ENCODE measurements around the gene GPR61.

GPR61 gene

DNA sequence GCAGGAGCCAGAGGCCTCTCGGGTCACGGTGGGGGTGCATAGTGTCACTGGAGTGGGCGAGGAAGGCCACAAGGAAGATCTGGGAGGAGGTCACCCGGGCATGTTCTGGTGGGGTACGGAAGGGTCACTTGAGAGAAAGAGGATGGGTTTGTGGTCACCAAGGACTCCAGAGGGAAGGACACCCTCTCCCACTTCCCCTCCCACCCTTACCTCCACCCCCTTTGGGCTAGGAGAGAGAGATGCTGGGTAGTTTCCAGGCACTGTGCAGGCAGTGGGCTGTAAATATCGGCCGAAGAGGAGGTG is 30.8 kb upstream of the GPR61 start:
- no peak for DNase-seq (ENCODE audit: low spot score)

DNA sequence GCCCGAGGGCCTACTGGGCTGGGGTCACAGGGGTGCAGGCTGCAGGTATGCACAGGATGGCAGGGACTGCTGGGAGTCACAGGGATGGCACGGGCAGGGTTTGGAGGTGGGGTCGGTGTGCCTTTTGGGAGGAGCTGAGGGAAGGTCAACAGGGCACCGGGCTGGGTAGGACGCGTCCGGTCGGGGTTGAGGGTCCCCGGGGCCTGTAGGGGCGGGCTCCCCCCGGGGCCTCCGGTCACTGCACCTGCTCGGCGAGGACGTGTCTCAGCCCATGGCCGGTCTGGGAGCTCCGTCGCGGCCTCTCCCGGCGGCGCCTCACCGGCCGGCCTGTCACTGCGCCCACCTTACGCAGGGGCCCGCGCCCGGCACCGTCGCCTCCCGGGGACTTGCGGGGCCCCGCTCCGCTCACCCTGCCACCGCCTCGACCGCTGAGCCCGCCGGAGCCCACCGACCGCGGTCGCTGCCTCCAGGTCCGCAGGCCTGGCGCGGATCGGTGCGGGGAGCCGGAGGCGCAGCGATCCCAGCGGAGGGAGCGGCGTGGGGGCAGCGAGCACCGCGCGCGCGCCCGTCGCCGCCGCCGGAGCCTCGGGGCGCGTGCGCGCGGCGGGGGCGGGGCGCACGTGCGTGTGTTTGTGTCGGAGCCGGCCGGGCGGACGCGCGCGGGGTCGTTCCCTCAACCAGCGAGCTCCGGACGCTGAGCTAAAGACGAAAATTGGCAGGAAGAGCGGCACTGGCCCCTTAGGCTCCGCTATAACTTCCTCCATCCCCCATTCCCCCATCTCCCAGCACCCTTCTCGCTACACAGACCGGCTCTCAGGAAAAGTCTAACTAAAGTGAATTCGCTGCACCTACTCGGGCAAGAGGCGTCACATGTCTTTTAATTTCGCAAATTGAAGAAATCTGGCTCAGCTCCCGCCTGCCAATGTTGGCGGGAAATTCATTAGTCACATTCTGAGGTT is 30.2 kb upstream of the GPR61 start, which contains the start of gene AMIGO1:
AMIGO1 (minus strand) TSS at position 552 of the 959 bp plus-strand sequence. CDS start 815 bp downstream, outside the sequence.
- DNase-seq (ENCODE audit: low spot score), result peak; percentile 31

DNA sequence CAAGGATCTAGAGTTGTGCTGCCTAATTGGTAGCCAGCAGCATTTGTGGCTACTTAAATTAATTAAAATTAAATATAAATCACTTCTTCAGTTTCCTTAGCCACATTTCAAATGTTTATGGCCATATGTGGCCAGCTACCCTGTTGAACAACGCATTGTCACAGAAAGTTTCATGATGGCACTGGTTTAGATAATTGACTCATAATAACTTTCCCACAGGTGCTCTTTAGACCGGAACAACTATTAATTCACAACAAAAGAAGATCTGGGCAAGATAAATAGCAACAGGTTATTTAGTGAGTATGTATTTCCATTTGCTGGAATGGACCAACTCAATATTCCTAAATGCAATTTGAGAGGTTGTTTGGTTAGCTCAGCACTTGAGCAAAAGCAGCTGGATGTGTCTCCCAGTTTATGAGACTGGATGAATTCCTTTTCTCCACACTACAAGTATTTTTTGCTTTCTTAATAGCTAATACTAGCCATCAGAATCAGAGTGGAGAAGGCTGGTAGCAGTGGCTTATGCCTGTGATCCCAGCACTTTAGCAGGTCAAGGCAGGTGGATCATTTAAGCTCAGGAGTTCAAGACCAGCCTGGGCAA is 26.5 kb upstream of the GPR61 start:
- no peak for DNase-seq (ENCODE audit: low spot score)

DNA sequence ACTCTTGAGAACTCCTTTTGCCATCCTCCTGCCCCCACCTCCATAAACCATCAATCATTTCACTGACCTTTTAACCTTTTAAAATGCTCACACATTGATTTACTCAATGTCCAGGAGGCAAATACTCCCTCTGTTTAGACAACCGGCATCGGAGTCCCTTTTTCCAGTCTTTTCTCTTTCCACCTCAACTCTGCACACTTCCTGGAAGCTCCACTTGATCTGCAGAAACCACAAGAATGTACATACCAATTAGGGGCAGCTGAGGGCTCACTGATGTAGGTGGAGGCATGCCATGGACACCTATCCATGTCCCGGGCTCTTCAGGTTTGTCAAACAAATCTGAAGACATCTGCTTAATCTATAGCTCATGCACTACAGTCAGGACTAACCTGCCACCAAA is 24.8 kb upstream of the GPR61 start:
- DNase-seq (ENCODE audit: low spot score), result peak; percentile 32

DNA sequence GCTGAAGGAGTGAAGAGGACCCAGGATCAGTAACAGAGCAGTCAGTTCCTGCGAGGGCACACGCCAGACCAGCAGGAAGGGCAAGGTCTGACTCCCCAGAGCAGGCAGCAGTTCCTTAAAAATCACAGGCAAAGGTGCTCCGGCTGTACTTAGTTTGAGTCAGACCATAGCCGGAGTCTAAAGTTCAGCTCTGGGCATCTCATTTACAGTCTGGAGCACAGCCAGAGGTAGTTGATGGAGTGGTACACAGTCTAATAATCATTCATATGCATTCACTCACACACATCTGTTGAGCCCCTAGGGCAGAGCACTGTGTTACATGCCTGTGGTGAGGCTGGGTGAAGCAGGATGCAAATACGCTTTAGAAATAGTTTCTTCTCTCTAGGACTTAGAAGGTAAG is 22.8 kb upstream of the GPR61 start:
- no peak for DNase-seq (ENCODE audit: low spot score)

DNA sequence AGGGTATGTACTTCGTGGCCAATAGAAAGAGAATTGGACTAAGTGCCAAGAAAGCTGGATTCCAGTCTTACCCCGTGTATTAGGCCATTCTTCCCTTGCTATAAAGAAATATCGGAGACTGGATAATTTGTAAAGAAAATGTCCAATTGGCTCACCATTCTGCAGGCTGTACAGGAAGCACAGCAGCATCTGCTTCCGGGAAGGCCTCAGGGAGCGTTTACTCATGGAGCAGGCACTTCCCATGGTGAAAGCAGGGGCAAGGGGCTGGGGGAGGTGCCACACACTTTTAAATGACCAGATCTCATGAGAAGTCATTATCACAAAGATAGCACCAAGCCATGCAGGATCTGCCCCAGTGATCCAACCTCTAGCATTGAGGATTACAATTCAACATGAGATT is 22.3 kb upstream of the GPR61 start:
- DNase-seq (ENCODE audit: low spot score), result no peak

DNA sequence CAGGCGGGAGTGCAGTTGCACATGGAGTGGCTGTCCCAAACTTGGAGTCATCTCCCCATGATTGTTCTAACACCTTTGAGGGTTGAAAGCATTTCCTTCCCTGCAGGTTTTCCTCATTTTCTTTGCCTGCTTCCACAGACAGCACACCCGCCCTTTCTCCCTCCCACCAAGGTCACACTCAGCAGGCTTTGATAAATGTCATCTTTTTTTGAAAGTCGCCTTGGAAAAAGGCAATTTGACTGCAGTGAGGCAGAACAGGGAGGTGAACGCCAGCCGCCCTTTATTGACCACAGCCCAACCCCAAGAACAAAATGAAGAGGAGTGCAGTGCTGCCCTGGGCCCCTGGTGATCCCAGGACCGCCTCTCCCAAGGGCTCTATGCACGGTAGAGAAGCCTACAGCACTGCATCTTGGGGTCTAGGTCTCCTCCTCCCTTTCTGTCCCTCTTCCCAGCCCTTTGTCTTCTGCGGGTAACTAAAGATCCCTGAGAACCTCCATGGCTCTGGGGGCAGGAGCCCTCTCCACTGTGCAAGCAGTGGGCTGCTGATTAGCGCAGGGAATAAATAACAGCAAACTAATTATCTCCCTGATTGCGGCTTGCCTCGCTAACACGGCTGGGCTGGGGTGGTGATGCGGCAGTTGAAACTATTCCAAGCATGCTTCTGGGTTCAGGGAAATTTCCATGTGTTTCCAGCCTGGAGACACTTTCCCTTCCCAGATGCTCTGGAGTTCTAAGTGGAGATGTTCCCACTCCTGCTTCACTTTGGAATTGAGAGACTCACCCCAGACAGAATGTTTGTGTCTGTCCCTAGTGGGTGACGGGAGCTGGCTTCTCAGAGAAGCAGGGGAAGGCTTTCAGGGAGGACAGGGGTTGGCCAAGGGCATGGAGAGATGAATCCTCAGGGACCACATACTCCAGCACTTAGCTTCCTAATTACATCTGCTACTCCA is 18.4 kb upstream of the GPR61 start:
- DNase-seq (ENCODE audit: low spot score), result no peak

DNA sequence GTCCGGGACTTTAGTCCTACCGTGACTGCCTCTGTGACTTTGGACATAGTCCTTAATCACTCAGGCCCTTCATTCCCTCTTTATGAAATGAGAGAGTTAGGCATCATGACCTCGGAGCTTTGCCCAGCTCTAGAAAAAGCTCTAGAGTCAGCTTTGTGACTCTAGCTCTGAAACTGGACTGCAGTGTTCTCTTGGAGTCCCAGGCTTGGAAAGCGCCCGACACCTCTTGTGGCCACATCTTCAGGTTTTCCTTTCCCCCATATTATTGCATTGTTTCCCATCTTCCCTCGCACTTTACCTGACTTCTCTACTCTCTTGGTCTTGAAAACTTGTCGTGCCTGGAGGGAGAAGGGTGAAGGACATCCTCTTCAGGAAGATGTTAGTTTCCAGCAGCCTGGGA is 17.6 kb upstream of the GPR61 start:
- DNase-seq (ENCODE audit: low spot score), result no peak

DNA sequence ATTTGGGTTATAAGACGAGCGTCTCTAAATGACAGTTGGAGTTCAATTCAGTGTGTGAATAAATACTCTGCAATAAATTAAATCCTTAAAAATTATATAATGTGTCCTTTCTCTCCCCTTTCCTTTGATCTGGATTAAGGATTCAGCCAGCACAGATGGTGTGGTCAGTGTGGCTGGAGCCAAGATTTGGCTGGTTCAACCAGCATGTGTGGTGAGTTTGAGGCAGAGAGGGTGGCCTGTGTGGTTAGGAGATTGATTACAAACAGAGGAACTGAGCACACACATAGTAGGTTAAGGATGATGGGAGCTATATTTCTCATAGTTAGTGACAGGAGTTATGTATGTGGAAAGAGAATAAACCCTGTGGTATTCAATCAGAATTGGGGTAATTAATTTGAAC is 16.0 kb upstream of the GPR61 start:
- DNase-seq (ENCODE audit: low spot score), result no peak

DNA sequence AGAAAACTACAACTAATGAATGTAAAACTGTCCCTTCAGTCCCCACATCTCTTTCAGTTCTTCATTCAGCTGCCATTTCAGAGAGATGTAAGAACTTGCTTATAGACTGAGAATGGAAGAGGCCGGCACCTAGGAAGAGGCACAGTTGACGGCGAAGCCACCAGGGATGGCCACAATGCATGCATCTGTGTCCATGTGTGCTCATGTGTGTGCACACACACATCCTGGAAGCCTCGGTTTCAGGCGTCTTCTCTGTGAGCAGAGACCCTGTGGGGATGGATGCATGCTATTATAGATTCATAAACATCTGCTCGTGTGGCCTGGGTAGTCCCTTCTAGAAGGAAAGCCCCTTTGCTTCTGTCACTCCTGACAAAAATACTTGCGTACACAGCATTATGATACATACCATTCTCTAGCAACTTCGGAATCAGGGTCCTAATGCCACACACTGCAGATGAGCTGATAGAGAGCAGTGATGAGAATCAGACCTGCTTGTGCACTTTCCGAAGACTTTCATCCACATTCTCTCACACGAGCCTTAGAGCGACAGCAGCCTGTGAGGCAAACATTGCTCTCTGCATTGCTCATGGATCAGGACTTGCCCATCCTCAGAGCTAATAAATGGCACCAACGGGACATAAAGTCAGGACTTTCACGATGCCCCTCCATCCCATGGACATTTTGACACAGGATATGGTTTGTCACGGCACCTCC is 12.4 kb upstream of the GPR61 start:
- DNase-seq (ENCODE audit: low spot score), result no peak

DNA sequence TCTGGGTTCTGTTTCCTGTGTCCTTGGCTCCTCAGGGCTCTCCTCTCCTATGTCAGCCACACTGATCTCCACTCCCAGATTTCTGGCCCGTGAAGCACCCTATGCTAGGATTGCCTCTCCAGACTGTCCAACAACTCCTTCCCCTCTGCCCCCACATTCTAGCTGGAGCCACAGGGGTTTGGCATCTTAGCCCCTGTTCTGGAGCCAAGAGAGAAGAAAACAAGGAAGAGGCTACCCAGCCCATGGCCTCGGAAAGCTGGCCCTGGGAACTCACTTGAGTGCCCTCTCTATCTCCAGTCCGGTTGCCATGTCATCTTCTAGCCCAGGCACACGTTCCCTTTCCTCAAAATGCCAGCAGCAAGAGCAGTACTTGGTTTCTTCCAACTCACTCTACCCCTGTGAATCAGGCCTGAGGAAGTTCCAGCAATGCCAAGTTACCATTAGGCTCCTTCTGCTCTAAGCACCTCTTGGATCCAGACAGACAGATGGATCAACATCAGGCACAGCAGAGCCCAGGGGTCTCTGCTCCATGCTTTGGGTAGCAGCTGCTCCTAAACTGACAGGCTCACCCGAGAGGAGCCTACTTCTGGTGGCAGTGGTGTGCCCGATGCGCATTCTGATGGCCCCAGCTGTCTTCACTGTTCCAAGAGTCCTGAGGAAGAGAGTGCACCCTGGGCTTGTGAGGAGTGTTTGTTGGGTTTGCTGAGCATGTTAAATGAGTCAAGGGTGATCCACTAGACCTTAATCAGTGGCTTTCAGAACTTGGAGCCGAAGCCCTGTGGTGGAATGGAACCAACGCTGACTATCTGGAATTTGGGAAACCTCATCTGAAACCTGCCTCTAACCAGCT is 11.6 kb upstream of the GPR61 start:
- DNase-seq (ENCODE audit: low spot score), result no peak

DNA sequence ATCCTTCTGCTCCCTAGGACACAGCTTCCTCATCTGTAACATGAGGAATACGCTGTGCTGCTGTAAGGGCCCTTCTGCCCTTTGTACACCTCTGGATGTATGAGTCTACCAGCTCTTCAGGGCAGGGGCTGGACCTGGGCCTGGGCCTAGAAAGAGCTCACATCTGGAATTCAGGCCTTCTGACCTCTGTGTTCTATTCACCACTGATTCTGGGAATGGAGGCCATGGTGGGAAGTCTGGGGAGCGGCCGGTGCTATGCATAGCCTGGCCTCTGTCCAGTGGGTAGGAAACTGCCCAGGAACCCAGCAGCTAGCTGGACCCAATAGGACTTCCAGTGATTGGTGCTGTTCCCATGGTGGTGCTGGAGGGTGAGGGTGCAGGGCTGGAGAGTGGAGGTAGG is 11.0 kb upstream of the GPR61 start:
- no peak for DNase-seq (ENCODE audit: low spot score)

DNA sequence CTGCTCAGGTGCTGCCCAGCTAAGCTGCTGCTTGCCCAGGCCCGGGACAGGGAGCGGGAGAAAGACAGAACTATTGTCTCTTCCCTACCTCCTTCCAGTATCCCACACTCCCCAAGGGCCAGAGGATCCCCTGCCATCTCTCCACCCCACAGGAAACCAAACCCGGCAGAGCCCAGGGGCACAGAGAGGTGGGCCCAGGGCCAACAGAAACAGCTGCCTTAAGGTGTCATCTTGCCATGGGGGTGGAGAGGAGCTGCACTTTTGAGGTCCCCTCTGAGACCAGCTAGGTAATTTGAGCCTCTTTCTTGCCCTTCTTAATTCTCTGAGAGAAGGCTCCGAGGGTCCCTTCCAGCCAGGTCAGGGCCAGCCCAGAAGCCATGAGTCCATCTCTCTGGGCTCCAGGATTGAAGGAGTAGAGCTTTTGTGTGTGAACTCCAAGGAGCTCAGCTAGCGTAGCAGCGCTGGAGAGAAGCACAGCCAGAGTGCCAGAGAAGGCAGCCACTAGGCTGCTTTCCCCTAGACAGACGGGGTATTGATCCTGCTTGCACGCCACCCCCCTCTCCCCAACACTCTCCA is 9.7 kb upstream of the GPR61 start:
- DNase-seq (ENCODE audit: low spot score), result no peak

DNA sequence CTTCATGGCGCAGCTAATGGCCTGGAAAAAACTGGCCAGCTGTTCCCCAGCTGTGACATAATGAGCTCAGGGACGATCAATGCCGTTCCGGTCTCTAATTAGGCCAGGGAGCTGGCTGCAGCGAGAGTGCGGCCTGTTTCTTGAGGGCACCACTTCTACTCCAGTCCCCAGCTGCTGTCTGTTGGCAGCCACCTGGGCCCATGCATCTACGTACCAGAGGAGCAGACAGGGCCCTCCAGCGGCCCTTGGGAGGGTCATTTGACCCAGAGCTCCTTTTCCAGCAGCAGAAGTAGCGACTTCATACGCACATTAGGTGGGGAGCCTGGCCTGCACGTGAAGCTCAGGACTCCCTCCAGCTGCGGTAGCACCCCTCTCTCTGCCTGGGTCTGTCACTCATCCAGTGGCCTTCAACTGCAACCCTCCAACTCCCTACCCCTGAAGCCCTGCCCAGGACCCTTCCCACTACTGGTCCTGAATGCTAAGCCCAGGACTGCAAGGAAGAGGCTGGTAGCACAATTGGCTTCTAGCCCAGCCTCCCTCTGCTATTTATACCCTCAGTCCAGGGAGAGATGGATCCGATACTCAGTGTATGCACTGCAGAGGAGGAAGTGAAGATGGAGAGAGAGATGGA is 9.1 kb upstream of the GPR61 start:
- no peak for DNase-seq (ENCODE audit: low spot score)

DNA sequence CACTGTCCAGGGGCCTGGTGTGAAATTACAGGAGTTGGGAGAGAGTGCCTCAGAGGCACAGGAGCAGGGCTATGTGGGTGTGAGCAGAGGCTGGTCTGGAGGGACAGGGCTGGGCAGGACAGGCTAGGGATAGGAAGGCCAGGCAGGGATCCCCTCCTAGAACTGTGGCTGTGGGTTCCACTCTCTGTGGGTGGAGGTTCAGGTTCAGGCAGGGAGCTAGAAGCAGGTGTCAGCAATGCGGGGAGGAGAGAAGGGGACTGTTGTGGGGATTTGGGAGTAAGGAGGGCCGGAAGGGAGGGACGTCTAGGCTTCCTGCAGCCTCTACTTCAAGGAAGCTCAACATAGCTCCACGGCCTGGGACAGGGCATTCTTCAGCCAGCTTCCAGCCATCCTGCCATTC is 8.3 kb upstream of the GPR61 start:
- no peak for DNase-seq (ENCODE audit: low spot score)

DNA sequence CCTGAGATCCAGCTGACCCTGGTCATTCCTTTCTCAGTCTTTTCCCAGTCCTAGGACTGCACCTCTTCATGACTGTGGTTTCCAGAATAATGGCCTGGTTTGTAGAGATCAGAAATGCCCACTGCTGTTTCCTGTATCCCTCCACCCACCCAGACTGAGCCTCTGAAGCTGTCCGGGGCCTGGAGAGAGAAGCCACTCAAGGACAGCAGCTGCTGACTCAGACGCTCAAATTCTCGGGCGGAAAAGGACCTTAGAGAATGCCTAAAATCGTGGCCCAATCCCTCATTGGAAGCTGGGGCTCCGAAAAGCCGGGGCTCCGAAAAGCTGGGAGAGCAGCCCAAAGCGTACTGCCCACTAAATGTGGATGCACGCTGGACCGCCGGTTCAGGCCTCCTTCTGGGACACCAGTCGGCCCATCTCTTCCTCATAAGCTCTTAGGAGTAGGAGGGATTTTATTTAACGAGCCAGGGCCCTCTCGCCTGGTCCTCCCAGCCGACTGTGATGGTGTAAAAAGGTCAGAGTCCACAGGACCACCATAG is 7.8 kb upstream of the GPR61 start:
- DNase-seq (ENCODE audit: low spot score), result no peak

DNA sequence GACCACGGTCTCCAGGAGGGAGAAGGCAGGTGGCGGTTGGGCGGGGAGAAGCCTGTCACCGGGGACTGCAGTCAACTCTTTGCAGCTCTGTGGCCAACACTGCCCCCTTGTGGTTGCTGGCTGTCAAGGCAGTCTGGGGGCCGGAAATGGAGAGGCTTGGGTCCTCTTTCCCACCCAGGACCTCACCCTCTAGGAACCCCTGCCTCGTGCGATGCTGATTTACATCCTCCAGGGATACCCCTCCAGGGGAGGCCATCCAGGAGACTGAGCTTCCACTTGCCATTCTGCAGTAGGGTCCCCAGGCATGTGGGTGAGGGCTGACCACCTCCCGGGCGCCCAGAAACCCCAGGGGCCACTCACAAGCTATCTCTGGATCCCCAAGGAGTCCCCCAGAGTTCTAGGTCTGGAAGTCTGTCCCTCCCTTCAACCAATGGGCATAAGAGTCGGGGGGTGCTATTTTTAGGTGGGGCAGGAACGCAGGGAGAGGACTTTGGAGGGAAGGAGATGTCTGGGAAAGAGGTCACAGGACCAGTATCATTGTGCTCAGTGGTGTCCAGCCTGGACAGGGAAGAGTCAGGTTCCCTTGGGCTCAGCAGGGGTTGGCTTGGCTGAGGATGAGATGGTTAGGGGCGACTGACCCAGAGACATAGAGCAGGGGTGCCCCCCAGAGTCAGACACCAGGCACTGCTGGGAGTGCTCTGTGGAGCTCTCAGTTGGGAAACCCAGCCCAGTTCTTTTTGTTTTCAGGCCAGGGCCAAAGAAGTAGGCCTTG is 7.1 kb upstream of the GPR61 start:
- DNase-seq (ENCODE audit: low spot score), result peak; percentile 54

DNA sequence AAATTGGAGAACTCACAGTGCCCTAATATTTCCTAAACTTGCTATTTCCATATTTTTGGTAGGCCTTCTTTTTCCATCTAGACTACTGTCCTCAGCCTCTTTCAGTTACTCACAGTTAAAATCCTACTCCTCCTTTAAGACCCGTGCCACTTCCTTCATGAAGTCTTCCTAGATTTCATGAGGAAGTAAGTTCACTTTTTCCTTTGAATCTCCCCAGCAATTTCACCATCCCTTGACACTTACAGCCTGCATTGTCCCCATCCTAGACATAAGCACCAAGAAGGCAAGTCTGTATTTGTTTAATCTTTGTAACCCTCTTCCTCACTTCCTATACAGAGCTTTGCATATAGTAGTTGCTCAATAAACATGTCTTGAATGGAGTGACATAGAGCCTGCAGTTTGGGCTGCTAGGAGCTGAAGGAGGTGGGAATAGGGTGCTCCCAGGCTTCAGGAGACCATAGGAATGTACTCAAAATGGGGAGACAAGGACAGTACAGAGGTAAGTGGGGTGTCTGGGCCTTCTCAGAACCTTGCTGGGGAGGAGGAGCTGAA is 5.3 kb upstream of the GPR61 start:
- no peak for DNase-seq (ENCODE audit: low spot score)

DNA sequence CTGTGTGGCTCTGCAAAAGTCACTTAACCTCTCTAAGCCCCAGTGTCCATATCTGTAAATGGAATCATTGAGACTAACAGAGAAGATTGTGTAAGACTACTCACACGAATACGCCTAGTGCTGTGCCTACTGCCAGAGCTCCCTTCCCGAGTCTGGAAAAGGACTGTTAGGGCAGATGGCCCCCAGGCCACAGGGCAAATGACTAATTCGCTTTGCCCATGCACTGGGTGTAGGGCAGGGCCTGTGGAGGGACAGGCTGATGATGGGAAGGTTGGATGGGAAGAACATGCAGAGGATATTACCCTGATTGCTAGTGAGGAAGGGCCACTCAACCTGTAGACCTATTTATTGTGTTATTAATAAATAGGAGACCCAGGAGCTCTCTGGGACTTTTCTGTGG is 4.2 kb upstream of the GPR61 start:
- no peak for DNase-seq (ENCODE audit: low spot score)
